Prostate gland (tissue), 2 donors: ENCODE results near the gene MAPKAP1.

Experiments used
- POLR2A ChIP-seq: fragments of 450-650 bp; IDR thresholded peaks from one replicate; pipeline ENCODE4 v1.6.1; 2016; ENCODE audit warnings: antibody characterized with exemption, mild to moderate bottlenecking
- TF ChIP-seq, protein P1 (sequence below), 4 experiments: fragments of 200-600 bp in 2 of 4; fragments of 450-650 bp in 2 of 4; sonication (generic) in 2 of 4; IDR thresholded peaks; 1 replicate in 3 of 4; 2 replicates in 1 of 4; pipeline ENCODE4 v1.5.1; 2016 to 2019; ENCODE audit warnings: antibody characterized with exemption in 4 of 4, mild to moderate bottlenecking in 2 of 4, moderate library complexity in 2 of 4

DNA sequence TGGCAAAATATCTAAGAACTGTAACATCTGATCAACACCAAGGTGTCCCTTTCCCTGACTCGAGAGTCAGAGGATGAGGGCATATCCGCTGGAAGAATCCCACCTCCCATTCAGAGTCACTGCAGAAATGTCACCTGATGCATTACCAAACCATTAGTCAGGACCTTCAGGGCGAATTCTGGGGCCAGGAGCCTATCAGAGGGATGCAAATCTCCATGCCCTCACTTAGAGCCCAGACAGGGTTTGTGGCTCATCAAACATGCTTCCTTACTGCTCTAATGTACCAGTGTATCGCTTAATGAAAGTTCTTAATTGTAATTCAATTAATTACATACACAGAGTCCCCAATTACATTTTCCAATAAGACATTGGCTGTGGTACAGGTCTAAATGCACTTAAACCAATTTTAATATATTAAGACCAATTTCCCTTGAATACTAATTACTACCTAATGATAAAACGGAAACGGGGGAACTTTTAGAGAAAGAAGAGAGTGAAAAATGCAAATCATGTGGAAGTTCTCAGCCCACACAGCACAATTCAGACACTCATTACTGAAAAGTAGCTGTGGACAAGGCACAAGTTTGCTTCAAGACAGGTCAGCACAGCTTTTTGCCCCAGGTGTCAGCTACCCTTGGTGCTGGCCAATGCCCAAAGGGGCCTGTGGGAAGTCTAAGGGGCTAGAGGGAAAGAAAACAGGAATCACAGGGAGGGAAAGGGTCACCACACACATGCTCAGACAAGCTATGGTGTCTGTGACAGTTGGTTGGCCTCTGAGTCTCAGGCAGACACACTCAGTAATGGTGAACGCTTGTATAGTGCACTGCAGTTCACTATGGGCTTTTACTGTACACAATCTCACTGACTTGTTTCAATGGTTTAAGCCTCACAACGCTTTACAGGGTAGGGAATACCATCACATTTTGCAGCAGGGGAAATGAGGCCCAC lies 211.6 kb downstream of the MAPKAP1 start:
- TF ChIP-seq, protein P1, sequence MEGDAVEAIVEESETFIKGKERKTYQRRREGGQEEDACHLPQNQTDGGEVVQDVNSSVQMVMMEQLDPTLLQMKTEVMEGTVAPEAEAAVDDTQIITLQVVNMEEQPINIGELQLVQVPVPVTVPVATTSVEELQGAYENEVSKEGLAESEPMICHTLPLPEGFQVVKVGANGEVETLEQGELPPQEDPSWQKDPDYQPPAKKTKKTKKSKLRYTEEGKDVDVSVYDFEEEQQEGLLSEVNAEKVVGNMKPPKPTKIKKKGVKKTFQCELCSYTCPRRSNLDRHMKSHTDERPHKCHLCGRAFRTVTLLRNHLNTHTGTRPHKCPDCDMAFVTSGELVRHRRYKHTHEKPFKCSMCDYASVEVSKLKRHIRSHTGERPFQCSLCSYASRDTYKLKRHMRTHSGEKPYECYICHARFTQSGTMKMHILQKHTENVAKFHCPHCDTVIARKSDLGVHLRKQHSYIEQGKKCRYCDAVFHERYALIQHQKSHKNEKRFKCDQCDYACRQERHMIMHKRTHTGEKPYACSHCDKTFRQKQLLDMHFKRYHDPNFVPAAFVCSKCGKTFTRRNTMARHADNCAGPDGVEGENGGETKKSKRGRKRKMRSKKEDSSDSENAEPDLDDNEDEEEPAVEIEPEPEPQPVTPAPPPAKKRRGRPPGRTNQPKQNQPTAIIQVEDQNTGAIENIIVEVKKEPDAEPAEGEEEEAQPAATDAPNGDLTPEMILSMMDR (IDR thresholded peaks at IDR 0.05) = no peak
- no peak for TF ChIP-seq POLR2A
